Measurements from ENCODE around the gene ESPNL.

ESPNL gene

GRCh38 chr2:238077292-238077691, 22.8 kb upstream of the ESPNL start:
- no peak for DNase-seq

- no peak for DNase-seq
Observed at GRCh38 chr2:238079874-238080327, 20.2 kb upstream of the ESPNL start.

GRCh38 chr2:238080518-238080917, 19.6 kb upstream of the ESPNL start:
- DNase-seq, result no peak

GRCh38 chr2:238081150-238081549, 19.0 kb upstream of the ESPNL start:
- DNase-seq, result no peak

- DNase-seq, result no peak
Observed at GRCh38 chr2:238081561-238081960, 18.6 kb upstream of the ESPNL start.

- no peak for DNase-seq
Observed at GRCh38 chr2:238082151-238082550, 18.0 kb upstream of the ESPNL start.

GRCh38 chr2:238082827-238083226, 17.3 kb upstream of the ESPNL start:
- DNase-seq, result no peak

- DNase-seq, result no peak
Observed at GRCh38 chr2:238083919-238084318, 16.2 kb upstream of the ESPNL start.

GRCh38 chr2:238084761-238085160, 15.4 kb upstream of the ESPNL start:
- no peak for DNase-seq

GRCh38 chr2:238085899-238086298, 14.2 kb upstream of the ESPNL start:
- DNase-seq, result no peak

GRCh38 chr2:238087211-238087610, 12.9 kb upstream of the ESPNL start:
- DNase-seq, result no peak

- DNase-seq, result no peak
Observed at GRCh38 chr2:238090887-238091286, 9.3 kb upstream of the ESPNL start.

GRCh38 chr2:238091436-238092060, 8.6 kb upstream of the ESPNL start:
- no peak for DNase-seq

GRCh38 chr2:238092486-238093035, 7.6 kb upstream of the ESPNL start:
- no peak for DNase-seq

- no peak for DNase-seq
Observed at GRCh38 chr2:238093181-238094140, 6.7 kb upstream of the ESPNL start.

- no peak for DNase-seq
Observed at GRCh38 chr2:238094438-238095022, 5.6 kb upstream of the ESPNL start.

GRCh38 chr2:238095143-238095542, 5.0 kb upstream of the ESPNL start:
- DNase-seq, result no peak

GRCh38 chr2:238096311-238097011, 3.7 kb upstream of the ESPNL start:
- DNase-seq, result no peak

GRCh38 chr2:238097201-238097987, 2.7 kb upstream of the ESPNL start:
- DNase-seq, result no peak

GRCh38 chr2:238097988-238098871, 1.9 kb upstream of the ESPNL start:
- no peak for DNase-seq

All from activated effector memory CD4-positive, alpha-beta T cell treated with Interleukin-2 at 50 U/mL for 16 hours (primary cell).